Hypothalamus (tissue), 51 donors: ENCODE results near the gene ASB1.

Source experiments
- DNase-seq, 51 donors: peaks; one replicate each; lab custom pipeline; 2025; lab: John Stamatoyannopoulos, UW

The ASB1 gene

GRCh38 chr2:238489431-238489830, 62.7 kb downstream of the ASB1 start:
- no peak for DNase-seq

GRCh38 chr2:238489896-238490295, 63.2 kb downstream of the ASB1 start:
- DNase-seq: no peak

- no peak for DNase-seq
Measured at GRCh38 chr2:238492840-238493239, 66.1 kb downstream of the ASB1 start.

- no peak for DNase-seq
Measured at GRCh38 chr2:238493411-238493810, 66.7 kb downstream of the ASB1 start.

- no peak for DNase-seq
Measured at GRCh38 chr2:238493880-238494572, 67.3 kb downstream of the ASB1 start.

- no peak for DNase-seq
Measured at GRCh38 chr2:238494573-238494961, 67.8 kb downstream of the ASB1 start.

GRCh38 chr2:238495422-238495821, 68.7 kb downstream of the ASB1 start:
- DNase-seq: no peak

GRCh38 chr2:238496756-238497609, 70.3 kb downstream of the ASB1 start:
- DNase-seq: no peak

- DNase-seq: no peak
Measured at GRCh38 chr2:238497610-238498005, 70.9 kb downstream of the ASB1 start.

- no peak for DNase-seq
Measured at GRCh38 chr2:238498188-238498587, 71.5 kb downstream of the ASB1 start.

- no peak for DNase-seq
Measured at GRCh38 chr2:238498691-238499295, 72.1 kb downstream of the ASB1 start.

GRCh38 chr2:238499731-238500580, 73.2 kb downstream of the ASB1 start:
- no peak for DNase-seq

GRCh38 chr2:238501311-238501710, 74.6 kb downstream of the ASB1 start:
- DNase-seq: no peak
